ENCODE data around the gene CFAP65.

CFAP65 gene

GRCh38 chr2:219041252-219041651 is at the start of gene CFAP65:
Gene CFAP65, minus strand, starts transcription at chr2:219041516. Its CDS starts 2,468 bp downstream, at chr2:219039048.
- peak; percentile 41 for DNase-seq

DNA sequence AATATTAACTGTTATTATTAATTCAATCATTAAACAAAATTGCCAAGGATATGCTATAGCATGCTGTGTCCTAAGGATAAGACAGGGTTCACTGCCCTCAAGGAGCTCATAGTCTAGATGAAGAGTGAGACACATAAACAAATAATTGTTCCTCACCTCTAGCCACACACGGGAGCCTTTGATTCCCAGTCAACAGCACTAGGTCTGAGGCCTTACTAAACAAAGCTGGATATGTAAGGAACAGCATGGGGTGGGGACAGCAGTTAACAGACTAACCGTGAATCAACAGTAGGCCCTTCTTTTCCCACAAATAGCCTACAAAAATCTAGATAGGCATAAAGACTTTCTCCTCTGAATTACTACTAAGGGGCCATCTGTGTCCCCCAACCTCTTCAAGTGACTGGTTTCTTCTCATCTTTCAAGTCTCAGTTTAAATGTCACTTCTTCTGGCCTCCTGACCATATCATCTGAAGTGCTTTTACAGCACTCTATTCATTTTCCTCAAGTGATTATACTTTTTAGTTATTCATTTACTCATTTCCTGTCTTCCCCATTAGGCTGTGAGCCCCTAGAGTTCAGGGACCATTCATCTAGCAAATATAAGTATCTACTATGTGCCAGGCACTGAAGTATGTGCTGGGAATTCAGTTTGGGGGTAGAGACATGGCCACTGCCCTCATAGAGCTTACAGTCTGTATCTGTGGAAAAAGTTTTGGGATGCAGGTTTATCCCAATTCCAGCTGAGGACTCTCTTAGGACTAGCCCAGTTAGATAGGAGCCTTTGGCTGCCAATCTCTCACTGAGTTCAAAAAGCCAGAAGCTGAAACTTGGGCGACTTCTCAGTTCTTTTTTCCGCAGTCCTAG is 49.4 kb upstream of the CFAP65 start:
- no peak for DNase-seq

GRCh38 chr2:219089330-219089729 is 48.0 kb upstream of the CFAP65 start:
- no peak for DNase-seq

GRCh38 chr2:219087848-219088247 is 46.5 kb upstream of the CFAP65 start:
- DNase-seq: no peak

- DNase-seq: no peak
These were observed 46.0 kb upstream of the CFAP65 start for GRCh38 chr2:219087361-219087760.

DNA sequence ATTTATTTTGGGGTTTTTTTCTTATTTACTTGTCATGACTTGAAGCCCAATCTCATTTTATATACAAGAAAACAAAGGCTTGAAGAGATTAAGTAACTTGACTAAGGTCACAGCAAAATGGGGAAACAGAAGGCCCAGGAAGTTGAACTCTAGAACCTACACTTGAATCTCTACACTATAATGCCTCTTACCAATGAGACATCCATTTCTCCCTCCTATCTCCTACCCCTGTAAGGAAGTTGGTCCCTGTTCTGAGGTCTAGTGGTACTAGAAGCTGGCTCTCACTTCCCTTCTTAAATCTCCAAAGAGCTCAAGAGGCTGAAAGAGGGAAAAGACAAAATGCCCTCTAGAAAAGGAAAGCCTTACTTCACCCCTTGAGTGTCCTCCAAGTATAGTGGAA is 44.9 kb upstream of the CFAP65 start:
- no peak for DNase-seq

GRCh38 chr2:219084791-219085190 is 43.5 kb upstream of the CFAP65 start:
- no peak for DNase-seq

DNA sequence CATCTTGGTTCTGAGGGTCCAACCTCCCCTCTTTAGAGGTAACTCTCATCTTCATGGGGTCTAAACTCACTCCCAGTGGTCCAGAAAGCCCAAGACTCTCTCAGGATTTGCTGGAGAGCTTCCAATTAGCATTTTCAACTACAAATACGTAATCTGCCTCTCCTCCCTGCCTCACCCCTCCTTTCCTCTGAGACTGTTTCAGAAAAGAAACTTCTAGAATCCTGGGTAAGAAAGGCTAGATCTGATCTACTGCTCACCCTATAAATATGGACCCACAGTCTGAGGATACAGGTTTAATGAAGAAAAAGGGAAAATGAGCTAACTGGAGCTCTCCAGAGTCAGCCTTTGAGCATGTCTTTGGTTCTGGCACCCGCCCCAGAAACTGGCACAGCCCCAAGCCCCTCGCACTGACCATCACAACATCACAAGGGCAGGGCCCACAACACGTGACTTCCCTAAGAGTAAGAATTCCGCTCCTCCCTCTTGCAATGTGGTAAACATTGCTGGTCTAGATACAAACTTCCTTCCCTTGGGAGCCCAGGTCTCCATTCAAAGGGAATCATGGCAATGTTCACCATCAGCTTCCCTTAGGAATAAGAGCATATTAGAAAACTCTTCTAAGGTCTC is 41.1 kb upstream of the CFAP65 start:
- no peak for DNase-seq

- DNase-seq: no peak
These were observed 40.5 kb upstream of the CFAP65 start for GRCh38 chr2:219081701-219082331.

DNA sequence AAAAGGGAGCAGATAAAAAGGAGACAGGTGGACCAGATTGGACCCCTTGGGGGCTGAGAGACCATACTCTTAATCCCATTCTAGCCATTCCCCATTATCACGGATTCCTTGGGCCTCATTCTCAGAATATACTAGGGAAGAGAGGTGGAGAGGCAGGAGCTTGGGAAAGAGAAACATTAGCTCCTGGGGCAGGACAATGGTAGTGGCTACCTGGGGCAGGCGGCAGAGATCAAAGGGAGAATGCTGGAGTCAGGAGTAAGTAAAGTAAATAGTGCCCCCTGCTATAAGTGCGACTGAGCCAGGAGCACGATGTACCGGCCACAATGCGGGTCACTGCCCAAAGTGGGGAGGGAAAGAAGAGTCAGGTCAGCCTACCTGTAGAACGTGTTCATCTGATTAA is 39.8 kb upstream of the CFAP65 start:
- no peak for DNase-seq

DNA sequence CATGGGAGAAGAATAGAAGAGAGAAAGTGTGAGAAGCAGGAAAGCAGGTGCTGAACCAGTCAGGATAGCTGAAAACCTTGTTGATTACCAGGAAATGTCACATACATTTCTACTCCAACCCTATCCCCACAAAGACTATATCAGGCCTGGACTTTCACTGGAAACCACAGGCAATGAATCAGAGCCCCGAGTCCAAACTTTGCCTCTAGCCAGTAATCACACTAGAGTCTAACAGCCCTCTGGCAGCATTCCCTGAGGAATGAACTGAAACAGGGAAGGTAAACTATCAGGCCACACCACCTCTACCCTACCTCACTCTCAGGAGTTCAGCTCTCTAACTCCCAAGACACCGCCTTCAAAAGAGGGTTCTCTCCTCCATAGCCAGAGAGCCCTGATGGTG is 38.1 kb upstream of the CFAP65 start:
- DNase-seq: no peak

- DNase-seq: no peak
These were observed 37.6 kb upstream of the CFAP65 start for GRCh38 chr2:219078951-219079350.

- DNase-seq: no peak
These were observed 36.8 kb upstream of the CFAP65 start for GRCh38 chr2:219078126-219078525.

GRCh38 chr2:219076253-219076652 is 34.9 kb upstream of the CFAP65 start:
- no peak for DNase-seq

DNA sequence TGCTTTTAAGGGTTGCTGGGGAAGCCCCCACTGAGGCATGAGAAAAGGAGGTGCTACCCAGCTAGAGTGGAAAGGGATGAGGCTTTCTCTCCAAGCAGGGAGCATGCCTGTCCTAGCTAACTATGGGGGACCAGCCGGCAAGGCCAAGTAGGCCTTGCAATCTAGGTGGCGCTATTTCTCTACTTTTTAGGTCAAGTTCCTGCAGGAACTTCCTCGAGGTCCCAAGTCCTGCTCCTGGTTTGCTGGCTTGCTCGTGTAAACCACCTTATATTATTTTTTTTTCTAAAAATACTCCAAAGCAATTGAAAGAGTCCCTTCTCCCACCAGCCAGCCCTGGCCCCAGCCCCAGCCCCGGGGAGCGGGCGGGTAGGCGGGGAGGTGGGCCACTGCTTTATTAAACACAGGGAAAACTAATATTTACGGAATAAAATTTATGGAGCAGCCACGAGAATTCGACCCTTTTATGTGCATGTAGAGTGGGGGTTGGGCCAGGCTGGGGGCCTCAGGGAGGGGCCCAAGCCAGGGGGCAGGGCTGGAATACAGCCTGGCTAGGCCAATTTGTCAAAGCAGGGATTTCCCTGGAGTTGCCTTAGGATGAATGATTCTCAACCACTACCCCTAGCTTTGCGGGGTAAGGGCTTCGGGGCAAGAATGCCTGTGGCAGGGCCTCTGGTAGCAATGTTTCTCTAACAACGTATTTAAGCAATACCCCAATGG is 32.3 kb upstream of the CFAP65 start:
- DNase-seq: peak; percentile 70

DNA sequence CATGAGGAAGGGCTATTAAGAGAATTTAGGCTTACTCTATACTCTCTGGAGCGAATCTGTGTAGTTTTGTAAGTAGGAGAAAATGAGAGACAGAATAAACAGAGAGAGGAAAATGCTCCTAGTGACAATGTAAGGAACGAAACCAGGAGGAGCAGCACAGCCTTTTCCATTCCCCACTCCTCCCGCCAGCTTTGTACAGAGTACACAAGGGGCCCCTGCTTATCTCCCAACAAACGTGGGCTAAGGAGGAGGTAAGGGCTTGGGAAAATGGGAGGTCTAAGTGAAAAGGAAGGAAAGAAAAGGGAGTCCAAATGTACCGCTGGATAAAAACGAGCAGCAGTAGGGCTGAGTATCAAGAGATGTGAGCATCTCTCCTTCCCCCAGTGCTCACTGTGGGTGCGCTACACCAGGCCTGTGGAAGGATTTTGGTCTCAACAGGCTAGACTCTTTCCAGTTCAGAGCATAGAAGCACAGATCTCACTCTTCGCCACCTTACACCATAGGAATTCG is 31.5 kb upstream of the CFAP65 start:
- DNase-seq: no peak

DNA sequence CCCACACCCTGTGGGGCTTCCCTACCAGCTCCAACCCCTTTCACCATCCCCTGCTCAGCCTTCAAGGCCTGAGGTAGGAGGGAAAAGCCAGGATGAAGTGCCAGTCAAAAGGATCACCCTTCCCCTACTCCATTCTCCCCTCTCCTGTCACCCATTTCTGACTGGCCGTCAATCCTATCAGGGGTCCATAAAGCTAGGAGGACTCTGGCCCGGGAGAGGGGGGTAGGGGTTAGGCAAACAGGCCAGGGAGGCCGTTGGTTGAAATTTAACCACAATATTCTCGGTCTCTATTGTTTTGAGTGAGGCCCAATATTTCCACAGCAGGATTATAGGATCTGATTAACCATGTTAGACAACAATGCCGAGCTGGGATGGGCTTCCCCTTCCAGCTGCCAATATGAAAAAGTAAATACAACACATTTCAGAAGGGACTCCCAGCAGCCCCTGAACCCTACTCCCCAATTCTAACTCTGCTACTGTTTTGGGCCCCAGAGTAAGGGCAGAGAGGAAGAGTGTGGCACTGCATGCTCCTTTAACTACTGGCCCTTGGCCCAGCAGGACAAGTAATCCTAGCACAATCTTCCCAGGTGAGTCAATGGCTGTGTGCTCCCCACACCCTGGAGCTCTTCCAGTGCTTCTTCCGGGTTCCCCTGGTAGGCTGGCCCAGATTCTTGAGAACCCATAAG is 30.0 kb upstream of the CFAP65 start:
- DNase-seq: no peak

DNA sequence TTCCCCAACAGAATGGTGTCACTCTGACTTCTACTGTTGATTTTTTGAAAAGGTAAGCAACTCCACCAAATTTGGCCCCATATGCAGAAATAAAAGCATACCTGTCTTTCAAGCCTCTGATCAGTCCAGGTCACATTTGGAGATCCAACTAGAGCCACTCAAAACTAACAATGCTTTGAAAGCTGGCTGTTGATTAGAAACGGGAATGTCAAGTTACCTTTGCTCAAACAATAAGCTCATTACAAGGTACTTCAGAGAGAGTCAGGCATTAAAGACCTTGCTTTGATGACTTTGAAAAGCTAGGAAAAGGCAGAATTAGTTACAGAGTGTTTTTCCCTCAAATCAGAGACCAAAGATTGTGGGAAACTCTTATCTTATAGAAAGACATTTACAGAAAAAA is 24.2 kb upstream of the CFAP65 start:
- no peak for DNase-seq

DNA sequence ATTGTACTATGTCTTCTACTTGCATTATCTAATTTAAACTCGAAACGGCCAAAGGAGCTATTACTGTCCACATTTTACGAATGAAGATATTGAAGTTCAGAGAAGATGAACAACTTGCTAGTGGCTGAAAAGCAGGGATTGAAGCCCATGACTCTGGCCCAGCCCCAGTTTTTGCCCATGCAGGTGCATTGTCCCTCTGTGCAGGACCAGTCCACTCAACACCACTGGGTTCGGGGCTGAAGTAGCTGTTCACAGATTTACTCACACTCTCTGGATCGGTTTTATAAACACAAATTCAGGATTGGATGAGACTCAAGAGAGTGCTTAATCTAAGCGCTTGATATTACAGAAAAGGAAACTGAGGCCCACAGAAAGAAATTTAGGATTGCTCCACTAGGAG is 20.8 kb upstream of the CFAP65 start:
- no peak for DNase-seq

- DNase-seq: peak; percentile 4
These were observed 19.8 kb upstream of the CFAP65 start, which contains the start of gene IHH for GRCh38 chr2:219060821-219061791. Gene IHH, minus strand, starts transcription at chr2:219060921. Its CDS starts 454 bp downstream, at chr2:219060467.

Measured in COR-L47 (cell line).